Transverse colon (tissue), 4 donors: ENCODE measurements around the gene CISD3. TPM values are rescaled to one million over a fixed set of nuclear protein-coding genes. Genes with fewer than 3 reads are reported as not detected.

ENCODE experiments used
- DNase-seq: peaks from one replicate; pipeline ENCODE4 v3.0.0-alpha.2; 2019
- H3K27ac ChIP-seq, 4 donors: fragments of 200-600 bp; sonication (generic); 2 replicates each; pipeline ENCODE4 v1.5.1; 2016 to 2018; ENCODE audit warnings: inconsistent platforms in 4 of 4
- H3K27me3 ChIP-seq: fragments of 200-600 bp; sonication (generic); 2 replicates; pipeline ENCODE4 v1.5.1; 2017; ENCODE audit warnings: inconsistent platforms
- H3K36me3 ChIP-seq, 4 donors: fragments of 200-600 bp; sonication (generic); 2 replicates each; pipeline ENCODE4 v1.5.1; 2017 to 2019; ENCODE audit warnings: inconsistent platforms in 4 of 4
- H3K4me1 ChIP-seq, 4 donors: fragments of 200-600 bp; sonication (generic); 2 replicates each; pipeline ENCODE4 v1.5.1; 2017 to 2020; ENCODE audit warnings: inconsistent platforms in 4 of 4
- H3K4me3 ChIP-seq, 4 donors: fragments of 200-600 bp; sonication (generic); 1 replicate in 1 of 4; 2 replicates in 3 of 4; pipeline versions ENCODE4 v1.5.1 to v1.6.1; 2017 to 2019; ENCODE audit warnings: inconsistent platforms in 4 of 4
- H3K9me3 ChIP-seq, 2 donors: fragments of 200-600 bp; sonication (generic); 2 replicates each; pipeline ENCODE4 v1.5.1; 2017 to 2019; ENCODE audit warnings: inconsistent platforms in 2 of 2
- CTCF ChIP-seq, 5 experiments: fragments of 200-600 bp in 3 of 5; fragments of 450-650 bp in 2 of 5; sonication (generic) in 3 of 5; IDR thresholded peaks; 1 replicate in 2 of 5; 2 replicates in 3 of 5; pipeline ENCODE4 v1.5.1; 2016 to 2017; ENCODE audit warnings: antibody characterized with exemption in 5 of 5, inconsistent platforms in 3 of 5, mild to moderate bottlenecking in 2 of 5, moderate library complexity in 1 of 5
- EP300 ChIP-seq: sonication (generic); formaldehyde crosslinking; IDR thresholded peaks from one replicate; pipeline ENCODE4 v1.6.1; 2017; ENCODE audit warnings: antibody characterized with exemption, low read depth
- POLR2A ChIP-seq: fragments of 450-650 bp; IDR thresholded peaks from one replicate; pipeline ENCODE4 v1.6.1; 2016; ENCODE audit warnings: antibody characterized with exemption, mild to moderate bottlenecking, moderate library complexity
- POLR2AphosphoS5 ChIP-seq, 3 donors: sonication (generic); formaldehyde crosslinking; IDR thresholded peaks; one replicate each; pipeline ENCODE4 v1.6.1; 2016; ENCODE audit warnings: antibody characterized with exemption in 3 of 3
- WGBS, 2 donors: methylation state at CpG; one replicate each; pipeline ENCODE4 v1.1.5; 2018; ENCODE audit warnings: low coverage in 1 of 2; 5-methylcytosine and 5-hydroxymethylcytosine counted together
- in situ Hi-C, 4 donors: fragments of 200-750 bp; cut with MboI; loops; one replicate each; pipeline versions ENCODE4 v1.15.0 to v1.15.1; 2017; ENCODE audit warnings: low sequenced_read_pairs in 3 of 4, low pct_ligation_motif_present in 1 of 4, low pct_unique_long_range_greater_than_20kb in 1 of 4
- intact Hi-C: fragments of 100-400 bp; cut with DNase I; formaldehyde crosslinking; loops from one replicate; pipeline ENCODE4 v1.15.1; 2023; ENCODE audit warnings: low total_unique reads
- total RNA-seq, 4 donors: library from RNA; depleted of rRNA; stranded (reverse); fragments of >200 nt; gene quantifications; one replicate each; pipeline ENCODE4 v1.1.0, GENCODE V29; 2016

The CISD3 gene
- total RNA-seq, 4 donors from 2014 or later = 11.2 to 35.0 (median 20.5) TPM

GRCh38 chr17:38766341-38766740, 36.2 kb downstream of the CISD3 start:
- intact Hi-C loops = no loop called here
- Histone ChIP-seq H3K4me3 (no peak overlapping the region), H3K36me3 (peaks cover 0 to 59% (median 26%) of the 10 kb centered on the region in 4 donors), H3K4me1 (no peaks in the 10 kb centered on the region), H3K27ac (no peak overlapping the region), H3K9me3 (no peaks in the 10 kb centered on the region), H3K27me3 (no peaks in the 10 kb centered on the region)
- TF ChIP-seq POLR2AphosphoS5 (IDR thresholded peaks at IDR 0.05) (no peak), POLR2A (no peak), EP300 (no peak), CTCF (IDR thresholded peaks at IDR 0.05) (no peak)
- DNase-seq = no peak
- in situ Hi-C loops = no loop called here
- 87 to 100% methylated on average over 2 to 5 of the region's 5 CpGs for WGBS, 2 donors

GRCh38 chr17:38768417-38768816, 38.3 kb downstream of the CISD3 start:
- H3K4me1 ChIP-seq = no peaks in the 10 kb centered on the region
- no peak overlapping the region for H3K4me3 ChIP-seq
- H3K27ac ChIP-seq = no peak overlapping the region
- DNase-seq = no peak
- TF ChIP-seq EP300 = no peak
- no peak for TF ChIP-seq POLR2A
- no peak for TF ChIP-seq CTCF (IDR thresholded peaks at IDR 0.05)
- TF ChIP-seq POLR2AphosphoS5 (IDR thresholded peaks at IDR 0.05) = no peak
- in situ Hi-C loops = no loop called here
- intact Hi-C loops = no loop called here
- no peaks in the 10 kb centered on the region for H3K27me3 ChIP-seq
- 53% methylated on average over 6 of the region's 6 CpGs; no CpG with 5 or more reads in 1 of the 2 donors for WGBS, 2 donors
- no peaks in the 10 kb centered on the region for H3K9me3 ChIP-seq
- H3K36me3 ChIP-seq = peaks cover 0 to 58% (median 28%) of the 10 kb centered on the region in 4 donors

GRCh38 chr17:38773258-38773657, 43.1 kb downstream of the CISD3 start:
- H3K4me1 ChIP-seq = no peaks in the 10 kb centered on the region
- DNase-seq = no peak
- in situ Hi-C loops = no loop called here
- intact Hi-C loops = no loop called here
- no peaks in the 10 kb centered on the region for H3K9me3 ChIP-seq
- H3K4me3 ChIP-seq = no peak overlapping the region
- no peak overlapping the region for H3K27ac ChIP-seq
- H3K36me3 ChIP-seq = peaks cover 0 to 74% (median 33%) of the 10 kb centered on the region in 4 donors
- H3K27me3 ChIP-seq = no peaks in the 10 kb centered on the region
- TF ChIP-seq EP300 (no peak), POLR2AphosphoS5 (IDR thresholded peaks at IDR 0.05) (no peak), CTCF (IDR thresholded peaks at IDR 0.05) (no peak), POLR2A (no peak)

GRCh38 chr17:38777641-38778250, 47.6 kb downstream of the CISD3 start:
- DNase-seq = no peak
- Histone ChIP-seq H3K4me3 (no peak overlapping the region), H3K36me3 (peaks cover 0 to 94% (median 42%) of the 10 kb centered on the region in 4 donors), H3K4me1 (no peaks in the 10 kb centered on the region), H3K27ac (no peak overlapping the region), H3K27me3 (no peaks in the 10 kb centered on the region), H3K9me3 (no peaks in the 10 kb centered on the region)
- in situ Hi-C loops (no loop called here), intact Hi-C loops (no loop called here)
- 71 to 85% methylated on average over 2 to 7 of the region's 7 CpGs for WGBS, 2 donors
- TF ChIP-seq EP300 = no peak
- no peak for TF ChIP-seq POLR2AphosphoS5 (IDR thresholded peaks at IDR 0.05)
- no peak for TF ChIP-seq CTCF (IDR thresholded peaks at IDR 0.05)
- no peak for TF ChIP-seq POLR2A
